ENCODE results near the gene TBPL1.
A peak's percentile ranks its signal among the peaks of the same experiment; 100 is the strongest.

Gene TBPL1

GRCh38 chr6:133939778-133940667, 13.0 kb upstream of the TBPL1 start:
- no peaks in the 10 kb centered on the region for H3K4me1 Mint-ChIP-seq (ENCODE audit: low read depth)
- no peak for DNase-seq
- no peaks in the 10 kb centered on the region for H3K9me3 Mint-ChIP-seq
- peaks cover 25% of the 10 kb centered on the region for H3K27me3 Mint-ChIP-seq
- H3K4me3 Mint-ChIP-seq: no peak overlapping the region
- H3K27ac Mint-ChIP-seq: no peak overlapping the region
- no peaks in the 10 kb centered on the region for H3K36me3 Mint-ChIP-seq (ENCODE audit: low read depth)

- no peak overlapping the region for H3K27ac Mint-ChIP-seq
- no peaks in the 10 kb centered on the region for H3K36me3 Mint-ChIP-seq (ENCODE audit: low read depth)
- no peak for DNase-seq
- no peaks in the 10 kb centered on the region for H3K9me3 Mint-ChIP-seq
- H3K4me1 Mint-ChIP-seq (ENCODE audit: low read depth): no peaks in the 10 kb centered on the region
- peaks cover 9% of the 10 kb centered on the region for H3K27me3 Mint-ChIP-seq
- no peak overlapping the region for H3K4me3 Mint-ChIP-seq
Observed at GRCh38 chr6:133945158-133945557, 7.9 kb upstream of the TBPL1 start.

GRCh38 chr6:133947302-133947900, 5.6 kb upstream of the TBPL1 start:
- Mint-ChIP-seq H3K4me1 (ENCODE audit: low read depth) (peaks cover 9% of the 10 kb centered on the region), H3K27me3 (no peaks in the 10 kb centered on the region), H3K27ac (no peak overlapping the region), H3K36me3 (ENCODE audit: low read depth) (peaks cover 2% of the 10 kb centered on the region), H3K4me3 (no peak overlapping the region), H3K9me3 (no peaks in the 10 kb centered on the region)
- no peak for DNase-seq

GRCh38 chr6:133948472-133948871, 4.6 kb upstream of the TBPL1 start:
- Mint-ChIP-seq H3K27ac (no peak overlapping the region), H3K27me3 (no peaks in the 10 kb centered on the region), H3K9me3 (no peaks in the 10 kb centered on the region), H3K4me1 (ENCODE audit: low read depth) (peaks cover 9% of the 10 kb centered on the region), H3K4me3 (no peak overlapping the region), H3K36me3 (ENCODE audit: low read depth) (peaks cover 12% of the 10 kb centered on the region)
- DNase-seq: no peak

- Mint-ChIP-seq H3K27me3 (no peaks in the 10 kb centered on the region), H3K27ac (peak overlapping the region; percentile 83), H3K4me3 (peak overlapping the region; percentile 93), H3K4me1 (ENCODE audit: low read depth) (peaks cover 28% of the 10 kb centered on the region), H3K36me3 (ENCODE audit: low read depth) (peaks cover 19% of the 10 kb centered on the region), H3K9me3 (no peaks in the 10 kb centered on the region)
- no peak for DNase-seq
Observed at GRCh38 chr6:133951227-133951626, 1.8 kb upstream of the TBPL1 start.

GRCh38 chr6:133951881-133952814, 876 bp upstream of the TBPL1 start:
- Mint-ChIP-seq H3K4me1 (ENCODE audit: low read depth) (peaks cover 37% of the 10 kb centered on the region), H3K27me3 (no peaks in the 10 kb centered on the region), H3K9me3 (no peaks in the 10 kb centered on the region), H3K4me3 (peak overlapping the region; percentile 93), H3K27ac (peak overlapping the region; percentile 95), H3K36me3 (ENCODE audit: low read depth) (peaks cover 25% of the 10 kb centered on the region)
- peak; percentile 75 for DNase-seq

GRCh38 chr6:133953634-133954415, 801 bp downstream of the TBPL1 start:
- Mint-ChIP-seq H3K27ac (peak overlapping the region; percentile 95), H3K9me3 (no peaks in the 10 kb centered on the region), H3K36me3 (ENCODE audit: low read depth) (peaks cover 27% of the 10 kb centered on the region), H3K27me3 (no peaks in the 10 kb centered on the region), H3K4me1 (ENCODE audit: low read depth) (peaks cover 51% of the 10 kb centered on the region), H3K4me3 (peak overlapping the region; percentile 93)
- no peak for DNase-seq

GRCh38 chr6:133954657-133955576, 1.9 kb downstream of the TBPL1 start:
- DNase-seq: no peak
- Mint-ChIP-seq H3K36me3 (ENCODE audit: low read depth) (peaks cover 27% of the 10 kb centered on the region), H3K27ac (peak overlapping the region; percentile 95), H3K4me1 (ENCODE audit: low read depth) (peaks cover 60% of the 10 kb centered on the region), H3K27me3 (no peaks in the 10 kb centered on the region), H3K4me3 (peak overlapping the region; percentile 93), H3K9me3 (no peaks in the 10 kb centered on the region)

- Mint-ChIP-seq H3K9me3 (no peaks in the 10 kb centered on the region), H3K36me3 (ENCODE audit: low read depth) (peaks cover 27% of the 10 kb centered on the region), H3K4me3 (peak overlapping the region; percentile 93), H3K27ac (no peak overlapping the region), H3K4me1 (ENCODE audit: low read depth) (peaks cover 68% of the 10 kb centered on the region), H3K27me3 (no peaks in the 10 kb centered on the region)
- no peak for DNase-seq
Observed at GRCh38 chr6:133955582-133956415, 2.8 kb downstream of the TBPL1 start.

GRCh38 chr6:133956416-133957049, 3.5 kb downstream of the TBPL1 start:
- Mint-ChIP-seq H3K4me1 (ENCODE audit: low read depth) (peaks cover 68% of the 10 kb centered on the region), H3K36me3 (ENCODE audit: low read depth) (peaks cover 27% of the 10 kb centered on the region), H3K27ac (no peak overlapping the region), H3K4me3 (no peak overlapping the region), H3K9me3 (no peaks in the 10 kb centered on the region), H3K27me3 (no peaks in the 10 kb centered on the region)
- no peak for DNase-seq

- Mint-ChIP-seq H3K4me3 (no peak overlapping the region), H3K27ac (no peak overlapping the region), H3K27me3 (no peaks in the 10 kb centered on the region), H3K4me1 (ENCODE audit: low read depth) (peaks cover 72% of the 10 kb centered on the region), H3K9me3 (no peaks in the 10 kb centered on the region), H3K36me3 (ENCODE audit: low read depth) (peaks cover 27% of the 10 kb centered on the region)
- DNase-seq: no peak
Observed at GRCh38 chr6:133957227-133957626, 4.2 kb downstream of the TBPL1 start.

- Mint-ChIP-seq H3K4me3 (no peak overlapping the region), H3K4me1 (ENCODE audit: low read depth) (peaks cover 76% of the 10 kb centered on the region), H3K36me3 (ENCODE audit: low read depth) (peaks cover 21% of the 10 kb centered on the region), H3K27ac (no peak overlapping the region), H3K9me3 (no peaks in the 10 kb centered on the region), H3K27me3 (no peaks in the 10 kb centered on the region)
- no peak for DNase-seq
Observed at GRCh38 chr6:133957780-133958242, 4.8 kb downstream of the TBPL1 start.
